OCI-LY7 (cell line): Measurements from ENCODE around the gene TRMT61A.

Source experiments
- EZH2phosphoT487 ChIP-seq: fragments of 200-600 bp; sonication (generic); IDR thresholded peaks from 2 replicates; pipeline ENCODE4 v1.6.1; 2018; ENCODE audit warnings: low read depth, borderline replicate concordance, mild to moderate bottlenecking, mixed run types, antibody characterized with exemption, low read length, moderate library complexity, mixed read lengths
- TF ChIP-seq, protein P1 (sequence below): fragments of 200-600 bp; sonication (generic); conservative IDR thresholded peaks from 2 replicates; pipeline ENCODE4 v1.5.1; 2014; ENCODE audit warnings: mild to moderate bottlenecking, antibody characterized with exemption, low read length, moderate library complexity, mixed read lengths

GRCh38 chr14:103549361-103550311 lies 20.6 kb downstream of the TRMT61A start:
- TF ChIP-seq, protein P1, sequence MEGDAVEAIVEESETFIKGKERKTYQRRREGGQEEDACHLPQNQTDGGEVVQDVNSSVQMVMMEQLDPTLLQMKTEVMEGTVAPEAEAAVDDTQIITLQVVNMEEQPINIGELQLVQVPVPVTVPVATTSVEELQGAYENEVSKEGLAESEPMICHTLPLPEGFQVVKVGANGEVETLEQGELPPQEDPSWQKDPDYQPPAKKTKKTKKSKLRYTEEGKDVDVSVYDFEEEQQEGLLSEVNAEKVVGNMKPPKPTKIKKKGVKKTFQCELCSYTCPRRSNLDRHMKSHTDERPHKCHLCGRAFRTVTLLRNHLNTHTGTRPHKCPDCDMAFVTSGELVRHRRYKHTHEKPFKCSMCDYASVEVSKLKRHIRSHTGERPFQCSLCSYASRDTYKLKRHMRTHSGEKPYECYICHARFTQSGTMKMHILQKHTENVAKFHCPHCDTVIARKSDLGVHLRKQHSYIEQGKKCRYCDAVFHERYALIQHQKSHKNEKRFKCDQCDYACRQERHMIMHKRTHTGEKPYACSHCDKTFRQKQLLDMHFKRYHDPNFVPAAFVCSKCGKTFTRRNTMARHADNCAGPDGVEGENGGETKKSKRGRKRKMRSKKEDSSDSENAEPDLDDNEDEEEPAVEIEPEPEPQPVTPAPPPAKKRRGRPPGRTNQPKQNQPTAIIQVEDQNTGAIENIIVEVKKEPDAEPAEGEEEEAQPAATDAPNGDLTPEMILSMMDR, result no peak
- TF ChIP-seq EZH2phosphoT487, result no peak
